GM19351 (cell line): Measurements from ENCODE around the gene LYPLAL1.
"Not testable (repeated sequence)": the region's sequence is repeated elsewhere in the genome, so short reads cannot be mapped to it uniquely, and the experiment has no call there.

Experiments used
- ATAC-seq: cut with Tn5 transposase; IDR thresholded peaks from one replicate; pipeline ENCODE4 v1.9.1; 2021; ENCODE audit warnings: mild to moderate bottlenecking, moderate library complexity; ENCODE audit not compliant: unreplicated experiment

Gene LYPLAL1

DNA sequence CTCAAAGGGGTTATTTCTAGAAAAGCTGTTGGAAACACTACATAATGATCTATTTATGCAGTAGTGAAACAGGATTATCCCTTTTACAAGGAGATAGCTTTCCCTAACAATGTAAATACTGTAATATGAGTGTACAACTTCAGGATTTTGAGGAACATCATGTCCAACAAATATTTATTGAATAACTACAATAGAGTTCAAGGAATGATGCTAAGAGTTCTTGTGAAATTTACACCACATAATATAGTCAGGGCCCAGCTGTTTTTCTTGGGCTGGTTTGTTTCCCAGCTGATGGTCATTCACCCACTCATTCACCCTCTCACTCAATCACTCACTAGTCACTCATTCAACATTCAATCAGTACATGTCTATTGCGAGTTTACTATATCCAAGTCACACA, 12.3 kb upstream of the LYPLAL1 start:
- ATAC-seq, result no peak

DNA sequence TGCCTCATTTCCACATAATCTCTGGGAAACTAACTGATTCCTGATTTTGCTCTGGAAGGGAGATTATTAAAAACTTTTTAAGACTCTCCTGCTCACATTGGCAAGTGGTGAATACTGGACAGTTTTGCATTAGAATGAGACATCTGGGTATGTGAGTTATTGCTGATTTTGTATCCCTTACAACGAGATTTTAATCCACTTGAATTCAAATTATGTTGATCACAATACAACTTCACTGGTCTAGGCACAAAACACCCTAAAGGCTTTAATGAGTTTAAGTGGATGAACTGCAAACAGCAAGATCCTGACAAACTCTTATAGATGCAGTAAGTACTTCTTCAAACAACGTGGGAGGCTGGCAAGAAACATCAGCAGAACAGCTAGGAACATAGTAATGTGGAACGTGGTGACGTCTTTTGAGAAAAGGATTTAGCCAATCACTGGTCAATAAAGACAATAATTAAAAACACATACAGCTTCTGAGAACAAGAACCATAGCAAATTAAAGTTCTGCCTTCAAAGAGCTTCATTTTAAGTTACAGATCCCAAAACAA, 10.2 kb upstream of the LYPLAL1 start:
- no peak for ATAC-seq

DNA sequence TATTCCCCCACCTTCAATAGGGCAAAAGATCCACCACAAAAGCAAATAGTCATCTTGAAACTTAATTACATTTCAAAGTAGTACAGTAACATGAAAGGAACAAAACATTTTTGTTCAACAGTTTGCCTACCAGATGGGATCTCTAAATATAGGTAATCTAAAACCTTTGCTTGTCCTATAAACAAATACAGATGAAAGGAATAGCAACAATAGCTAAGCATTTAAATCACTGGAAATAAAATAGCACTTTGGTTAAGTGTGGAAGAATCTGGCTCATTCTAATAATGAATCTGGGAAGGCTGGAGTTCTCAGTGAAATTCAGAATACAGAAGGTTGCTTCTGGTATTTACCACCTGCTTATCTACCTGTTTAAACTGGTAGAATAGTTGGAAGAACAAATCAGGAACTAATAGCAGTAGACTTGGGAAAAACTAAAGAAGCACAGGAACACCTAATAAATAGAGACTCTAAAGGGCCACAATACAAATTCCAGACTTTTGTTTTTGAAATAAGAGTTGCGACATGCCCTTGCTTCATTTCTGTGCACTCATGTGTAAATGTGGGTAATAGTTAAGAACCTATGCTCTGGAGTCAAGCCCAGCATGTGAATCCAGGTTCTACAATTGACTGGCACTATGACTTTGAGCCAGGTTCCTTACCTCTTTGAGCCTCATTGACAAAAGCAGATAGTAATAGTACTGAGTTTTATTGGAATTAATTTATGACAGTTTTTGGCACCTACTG, 2.3 kb upstream of the LYPLAL1 start:
- ATAC-seq, result no peak

DNA sequence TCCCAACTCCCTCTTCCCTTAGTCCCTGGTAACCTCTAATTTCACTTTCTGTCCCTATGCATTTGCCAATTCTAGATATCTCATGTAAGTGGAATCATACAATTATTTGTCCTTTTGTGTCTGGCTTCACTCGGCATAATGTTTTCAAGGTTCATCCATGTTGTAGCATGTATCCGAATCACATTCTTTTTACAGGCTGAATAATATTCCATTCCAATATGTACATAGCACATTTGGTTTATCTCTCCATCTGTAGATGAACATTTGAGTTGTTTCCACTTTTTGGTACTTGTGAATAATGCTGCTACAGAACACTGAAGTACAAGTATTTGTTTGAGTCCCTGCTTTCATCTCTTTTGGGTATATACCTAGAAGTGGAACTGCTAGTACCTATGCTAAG, 857 bp upstream of the LYPLAL1 start:
- no peak for ATAC-seq

DNA sequence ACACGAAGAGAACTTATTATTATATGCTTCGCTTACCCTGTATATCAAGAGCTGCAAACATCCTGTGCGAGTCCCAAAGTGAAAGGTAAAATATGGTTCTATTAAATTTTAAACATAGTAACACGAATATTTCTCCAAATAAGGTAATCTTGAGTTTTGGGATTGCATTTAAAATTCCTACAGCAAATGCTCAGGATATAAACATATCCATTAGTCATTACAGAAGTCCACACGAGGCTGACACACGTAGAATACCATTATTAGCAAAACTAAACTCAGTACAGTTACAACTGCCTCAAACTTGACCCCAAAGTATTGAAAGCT, 282 bp upstream of the LYPLAL1 start:
- no peak for ATAC-seq

DNA sequence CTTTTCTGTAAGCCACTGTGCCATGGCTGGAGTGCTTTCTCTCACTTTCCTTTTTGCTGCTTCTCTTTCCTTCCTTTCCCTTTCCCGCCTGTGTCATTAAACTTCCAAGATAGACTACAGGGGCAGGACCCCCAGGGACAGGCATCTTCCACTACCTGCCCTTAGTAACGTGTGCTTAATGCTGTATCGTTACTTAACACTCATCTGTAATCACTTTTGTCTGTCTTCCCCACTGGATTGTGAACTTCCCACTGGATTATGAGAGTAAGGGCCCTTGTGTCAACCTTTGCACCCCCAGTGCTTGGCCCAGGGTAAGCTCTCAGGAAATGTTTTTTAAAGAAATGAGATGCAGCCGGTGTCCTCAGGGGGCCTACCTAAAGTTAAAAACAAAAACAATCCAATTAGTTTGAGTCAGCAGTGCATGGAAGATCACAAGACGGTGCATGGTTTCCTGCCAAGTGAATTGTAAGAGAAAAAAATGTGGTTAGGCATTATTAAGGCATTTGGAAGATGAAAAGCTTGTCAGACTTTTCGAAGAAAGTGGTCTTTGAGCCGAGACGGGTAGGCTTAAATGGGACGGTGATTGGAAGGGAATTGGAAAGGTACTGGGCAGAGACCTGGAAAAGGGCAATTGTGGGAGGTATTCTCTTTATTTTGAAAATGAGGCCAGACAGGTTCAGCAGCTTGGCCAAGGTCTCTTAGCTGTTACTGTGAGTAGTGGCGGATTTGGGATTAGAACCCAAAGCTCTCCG, 958 bp downstream of the LYPLAL1 start:
- ATAC-seq, result peak; percentile 29

DNA sequence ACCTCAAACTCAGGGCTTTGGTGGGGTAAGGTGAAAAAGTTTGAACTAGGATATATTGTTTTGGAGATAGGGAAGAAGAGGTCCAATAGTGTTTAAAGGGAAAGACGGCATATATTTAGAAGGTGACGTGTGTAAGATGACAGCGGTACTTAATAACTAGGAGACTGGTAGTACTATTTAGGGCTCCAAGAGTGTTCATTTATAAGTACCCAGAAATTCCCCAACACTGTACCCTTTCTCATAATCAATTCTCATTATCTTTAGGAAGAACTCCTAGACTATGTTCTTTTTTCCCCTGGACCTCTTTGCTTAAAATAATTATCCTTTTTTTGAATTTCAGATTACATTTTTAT, 1.5 kb downstream of the LYPLAL1 start:
- ATAC-seq, result no peak

DNA sequence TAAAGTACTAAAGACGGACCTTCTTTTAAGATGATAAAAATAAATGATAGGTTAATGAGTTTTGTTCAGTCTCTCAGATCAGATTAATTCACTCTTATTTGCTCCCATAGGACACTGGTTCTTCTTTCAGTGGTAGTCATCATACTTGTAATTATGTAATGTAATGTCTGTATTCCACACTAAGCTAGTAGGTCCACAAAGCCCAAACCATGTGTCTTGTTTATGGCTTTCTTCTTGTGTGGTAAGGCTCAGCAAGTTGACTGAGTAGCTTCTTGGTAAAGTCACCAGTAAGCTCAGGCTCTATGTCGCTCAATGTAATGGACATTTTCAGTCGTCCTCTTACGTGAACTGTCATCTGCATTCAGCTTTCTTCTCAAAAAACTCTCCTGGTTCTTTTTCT, 2.5 kb downstream of the LYPLAL1 start:
- no peak for ATAC-seq

DNA sequence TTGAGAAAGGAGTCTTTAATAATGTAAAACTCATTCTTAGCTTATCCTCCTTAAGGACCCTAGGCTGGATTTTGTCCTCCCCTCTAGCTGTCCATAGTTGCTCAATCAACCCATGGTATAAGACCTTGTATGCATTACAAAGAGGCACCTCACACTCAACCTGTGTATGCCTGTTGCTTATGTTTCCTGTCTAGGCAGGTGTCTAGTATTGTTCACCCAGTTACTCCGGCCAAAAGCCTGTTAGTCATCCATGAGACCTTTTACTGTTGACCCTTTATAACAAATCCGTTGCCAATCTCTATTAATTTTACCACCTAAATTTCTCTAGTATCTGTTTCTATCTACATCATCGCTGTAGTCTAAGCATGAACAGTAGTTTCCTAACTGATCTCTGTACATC, 3.7 kb downstream of the LYPLAL1 start:
- ATAC-seq, result peak; percentile 24

DNA sequence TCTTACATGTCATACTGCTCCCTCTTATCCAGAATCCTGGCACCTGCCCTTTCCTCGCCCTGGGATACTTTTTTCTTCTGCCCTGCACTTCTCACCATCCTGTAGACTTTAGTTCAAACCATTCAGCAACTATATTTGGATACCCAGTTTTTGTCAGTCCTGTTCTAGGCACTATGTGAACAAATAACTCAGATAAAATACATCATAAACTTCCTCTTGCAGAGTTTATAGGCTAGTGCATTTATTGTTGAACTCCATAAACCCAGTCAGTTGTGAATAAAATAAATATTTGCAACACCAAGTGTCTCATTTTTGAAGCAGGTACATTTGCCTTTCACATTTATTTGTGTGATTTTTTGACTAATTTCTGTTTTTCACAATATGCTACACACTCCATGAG, 4.3 kb downstream of the LYPLAL1 start:
- no peak for ATAC-seq

DNA sequence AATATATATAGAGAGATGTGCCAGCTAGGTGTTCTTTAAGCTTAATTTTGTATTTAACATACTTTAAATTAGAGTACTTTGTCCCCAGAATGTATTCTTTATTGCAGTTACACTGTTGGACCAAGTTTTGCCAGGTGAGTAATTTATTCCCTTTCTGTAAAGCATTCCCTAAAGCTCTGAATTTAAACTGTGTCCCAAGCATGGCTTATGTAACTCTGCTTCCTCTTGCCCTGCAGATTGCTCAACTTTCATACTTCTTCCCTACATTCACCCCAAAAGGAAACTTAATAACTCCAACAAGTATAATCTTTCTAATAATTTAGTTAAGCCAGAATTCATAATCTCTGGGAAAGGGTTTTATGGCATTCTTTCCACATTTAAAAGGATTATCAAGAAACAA, 5.6 kb downstream of the LYPLAL1 start:
- ATAC-seq, result no peak

DNA sequence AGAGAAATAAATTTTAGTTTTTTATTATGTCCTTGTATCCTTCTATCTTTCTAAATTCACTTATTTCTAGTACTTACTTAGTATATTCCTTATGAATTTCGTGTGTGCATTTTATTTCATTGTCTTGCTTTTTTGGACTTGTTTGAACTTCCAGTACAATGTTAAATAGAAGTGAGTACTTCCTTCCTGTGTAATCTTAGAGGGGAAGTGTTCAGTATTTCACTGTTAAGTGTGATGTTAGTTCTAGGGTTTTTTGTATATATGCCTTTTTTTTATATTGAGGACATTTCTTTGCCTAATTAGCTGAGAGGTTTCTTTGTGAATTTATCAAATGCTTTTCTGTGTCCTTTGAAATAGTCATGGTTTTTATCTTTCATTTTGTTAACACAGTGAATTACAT, 10.7 kb downstream of the LYPLAL1 start:
- no peak for ATAC-seq

DNA sequence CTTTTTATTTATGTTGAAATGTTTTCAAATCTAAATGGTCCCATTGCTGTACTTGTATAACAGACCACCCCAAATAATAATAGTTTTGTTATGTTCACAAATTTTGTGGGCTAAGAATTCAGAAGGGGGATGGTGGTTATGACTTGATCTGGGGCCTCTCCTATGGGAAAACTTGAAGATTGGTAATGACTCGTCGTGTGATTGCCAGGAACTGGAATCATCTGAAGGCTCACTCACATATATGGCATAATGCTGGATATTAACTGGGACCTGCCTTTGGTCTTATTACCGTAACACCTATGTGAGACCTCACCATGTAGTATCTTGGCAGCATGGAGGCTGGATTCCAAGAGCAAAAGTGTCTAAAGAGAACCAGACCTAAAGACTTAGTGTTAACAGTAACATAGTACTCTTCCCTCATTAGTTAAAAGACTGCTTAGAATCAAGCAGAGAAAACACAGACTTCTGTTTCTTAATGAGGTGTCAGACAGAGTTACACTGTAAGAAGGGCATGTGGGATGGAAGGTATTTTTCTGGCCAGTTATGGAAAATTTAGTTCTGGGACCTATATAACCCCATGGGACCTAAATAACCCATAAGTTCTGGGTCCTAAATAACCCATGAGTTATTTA, 11.9 kb downstream of the LYPLAL1 start:
- ATAC-seq, result peak; percentile 19

DNA sequence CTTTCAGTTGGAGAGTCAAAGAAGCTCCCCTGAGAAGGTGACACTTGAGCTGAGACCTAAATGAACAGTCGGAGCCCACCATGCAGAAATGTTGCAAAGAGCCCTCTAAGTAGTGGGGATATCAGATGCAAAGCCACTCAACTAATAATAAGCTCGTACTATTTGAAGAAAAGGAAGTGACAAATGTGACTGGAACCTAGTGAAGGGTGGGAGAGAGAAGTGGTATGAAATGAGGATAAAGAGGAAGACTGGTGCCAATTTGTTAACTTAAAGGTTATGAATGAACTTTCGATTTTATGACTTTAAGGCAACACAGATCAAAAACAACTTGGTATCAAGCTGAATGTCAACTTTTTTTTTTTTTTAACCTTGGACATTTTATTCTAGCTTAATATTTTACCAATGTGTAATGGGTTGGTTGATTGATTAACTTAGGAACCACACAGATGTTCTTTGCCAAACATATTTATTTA, 14.7 kb downstream of the LYPLAL1 start:
- peak; percentile 27 for ATAC-seq

DNA sequence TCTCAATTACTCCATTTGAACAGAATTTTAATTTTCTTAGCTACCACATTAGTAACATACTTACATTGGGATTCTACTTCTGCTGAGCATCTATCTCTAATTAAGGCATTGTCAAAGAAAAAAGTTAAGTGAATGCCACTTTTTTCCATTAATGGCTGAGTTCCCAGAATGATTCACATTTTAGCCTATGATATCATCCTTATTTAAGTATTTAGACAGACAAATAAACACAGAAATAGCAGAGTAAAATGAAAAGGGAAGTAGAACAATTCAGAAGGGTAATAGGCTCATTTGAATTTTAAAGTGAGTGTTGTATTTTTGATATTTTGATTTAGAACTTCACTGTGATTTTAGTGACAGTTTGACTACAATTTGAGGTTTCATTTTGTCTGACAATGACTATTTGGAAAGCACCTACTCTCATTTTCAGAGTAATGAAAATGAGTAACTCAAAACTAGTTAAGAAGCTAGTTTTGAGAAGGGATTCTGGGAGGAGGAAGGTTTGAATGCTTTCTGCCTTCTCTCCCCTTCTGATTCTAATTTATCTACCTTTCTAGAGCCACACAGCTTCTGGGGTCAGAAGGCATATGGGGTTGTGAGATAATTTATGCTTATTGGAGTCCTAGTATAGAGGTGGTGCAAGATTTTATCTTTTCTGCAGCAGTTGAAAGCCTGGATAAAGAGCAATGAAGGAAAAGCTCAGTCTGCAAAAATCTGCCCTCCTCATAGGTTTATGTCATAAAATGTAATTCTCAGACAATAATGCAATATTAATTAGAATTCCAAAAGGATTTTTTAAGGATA, 15.5 kb downstream of the LYPLAL1 start:
- ATAC-seq, result peak; percentile 77

DNA sequence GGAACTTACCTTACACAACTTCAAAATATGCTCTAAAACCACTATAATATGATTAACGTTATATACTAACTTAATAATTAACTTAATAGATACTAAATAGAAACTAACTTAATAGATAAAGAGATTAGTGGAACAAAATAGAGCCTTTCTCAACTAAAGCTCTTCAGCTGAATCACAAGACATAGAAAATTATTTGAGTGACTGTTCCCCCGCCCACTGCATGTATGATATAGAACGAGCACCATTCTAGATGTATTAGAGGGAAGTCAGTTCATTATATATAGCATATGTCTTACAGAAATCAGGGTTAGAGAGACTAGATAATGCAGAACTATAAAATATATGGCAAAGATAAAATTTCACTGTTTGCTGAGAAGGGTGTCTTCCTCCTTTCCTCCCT, 16.3 kb downstream of the LYPLAL1 start:
- no peak for ATAC-seq

DNA sequence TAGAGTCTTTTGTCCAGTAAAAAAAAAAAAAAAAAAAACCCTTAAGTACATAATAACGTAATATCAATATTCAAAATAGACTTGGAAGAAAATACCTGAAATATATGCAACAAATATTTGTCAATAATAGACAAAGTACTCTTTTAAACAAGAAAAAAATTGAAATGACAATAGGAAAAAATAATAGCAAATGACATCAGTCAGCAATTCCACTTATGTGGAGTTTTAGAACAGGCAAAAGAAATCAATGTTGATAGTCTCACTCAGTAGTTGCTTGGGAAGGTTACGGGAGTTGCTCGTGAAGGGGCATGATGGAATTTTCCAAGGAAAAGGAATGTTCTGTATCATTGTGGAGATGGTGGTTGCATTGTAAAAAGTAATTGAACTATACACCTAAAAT, 16.9 kb downstream of the LYPLAL1 start:
- ATAC-seq, result no peak

DNA sequence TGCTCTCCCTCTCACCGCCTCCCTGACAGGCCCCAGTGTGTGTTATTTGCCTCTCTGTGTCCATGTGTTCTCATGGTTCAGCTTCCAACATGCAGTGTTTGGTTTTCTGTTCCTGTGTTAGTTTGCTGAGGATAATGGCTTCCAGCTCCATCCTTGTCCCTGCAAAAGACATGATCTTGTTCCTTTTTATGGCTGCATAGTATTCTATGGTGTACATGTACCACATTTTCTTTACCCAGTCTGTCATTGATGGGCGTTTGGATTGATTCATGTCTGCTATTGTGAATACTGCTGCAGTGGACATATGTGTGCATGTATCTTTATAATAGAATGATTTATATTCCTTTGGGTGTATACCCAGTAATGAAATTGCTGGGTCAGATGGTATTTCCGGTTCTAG, 22.2 kb downstream of the LYPLAL1 start:
- not testable (repeated sequence) for ATAC-seq

DNA sequence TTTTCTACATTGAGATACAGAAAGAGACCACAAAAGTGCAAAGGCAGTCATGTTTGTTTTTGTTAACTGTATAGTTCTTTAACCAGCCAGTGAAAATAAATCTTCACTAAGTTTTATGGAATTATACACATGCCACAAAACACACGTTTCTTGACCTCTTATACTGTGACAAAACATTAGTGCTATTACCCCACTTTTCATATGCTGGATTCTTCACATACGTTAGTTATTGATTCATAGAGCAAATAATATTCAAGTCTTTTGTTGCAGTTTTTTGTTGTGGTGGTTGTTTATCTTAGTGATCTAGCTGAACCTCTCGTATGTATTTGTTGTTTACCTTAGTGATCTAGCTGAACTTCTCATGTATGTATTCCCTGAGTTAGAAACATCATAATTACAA, 28.0 kb downstream of the LYPLAL1 start:
- no peak for ATAC-seq

DNA sequence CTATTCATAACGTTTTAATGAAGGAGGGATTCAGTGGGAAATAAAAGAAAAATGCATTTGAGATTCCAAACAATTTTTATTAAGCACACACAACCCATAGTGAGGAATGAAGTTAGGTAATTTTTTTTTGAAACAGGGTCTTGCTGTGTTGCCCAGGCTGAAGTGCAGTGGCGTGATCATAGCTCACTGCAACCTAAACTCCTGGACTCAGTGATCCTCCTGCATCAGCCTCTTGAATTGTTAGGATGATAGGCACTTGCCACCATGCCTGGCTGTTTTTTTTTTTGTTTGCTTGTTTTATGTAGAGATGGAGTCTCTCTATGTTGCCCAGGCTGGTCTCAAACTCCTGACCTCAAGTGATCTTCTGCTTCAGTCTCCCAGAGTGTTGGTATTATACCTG, 28.9 kb downstream of the LYPLAL1 start:
- no peak for ATAC-seq

DNA sequence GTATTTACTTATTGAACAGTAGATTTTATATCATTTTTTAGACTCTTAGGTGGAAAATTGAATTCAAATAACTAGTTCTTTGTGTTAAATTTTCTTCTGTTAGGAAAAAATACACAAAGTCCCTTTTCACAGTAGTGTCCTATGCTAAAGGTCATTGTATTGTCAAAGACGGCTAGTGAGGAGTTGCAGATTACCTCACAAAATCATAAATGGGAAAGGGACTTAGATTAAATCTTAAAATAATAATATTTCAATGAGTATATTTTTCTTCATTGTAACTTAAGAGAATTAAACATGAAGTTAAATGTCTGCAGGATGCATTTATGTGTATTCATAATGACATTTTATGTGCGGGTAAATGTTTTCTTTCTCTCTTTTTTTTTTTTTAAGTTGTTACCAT, 32.7 kb downstream of the LYPLAL1 start:
- no peak for ATAC-seq
